Breast epithelium (tissue), 3 donors: ENCODE results near the gene TMEM242.

ENCODE experiments used
- CTCF ChIP-seq, 3 donors: fragments of 450-650 bp; IDR thresholded peaks; one replicate each; pipeline ENCODE4 v1.5.1; 2016 to 2017; ENCODE audit warnings: antibody characterized with exemption in 3 of 3, mild to moderate bottlenecking in 3 of 3, moderate library complexity in 3 of 3
- POLR2AphosphoS5 ChIP-seq, 3 donors: sonication (generic); formaldehyde crosslinking; IDR thresholded peaks; one replicate each; pipeline ENCODE4 v1.6.1; 2017; ENCODE audit warnings: antibody characterized with exemption in 3 of 3

GRCh38 chr6:157285422-157285779 is 37.9 kb downstream of the TMEM242 start:
- no peak for TF ChIP-seq CTCF (IDR thresholded peaks at IDR 0.05)
- no peak for TF ChIP-seq POLR2AphosphoS5 (IDR thresholded peaks at IDR 0.05)
